ENCODE data around the gene TBC1D19. TPM values are rescaled to one million over a fixed set of nuclear protein-coding genes. Genes with fewer than 3 reads are reported as not detected.
"Not testable (repeated sequence)": the region's sequence is repeated elsewhere in the genome, so short reads cannot be mapped to it uniquely, and the experiment has no call there.

The TBC1D19 gene
- total RNA-seq, 1 experiment from 2014 or later, result 4.0 TPM

DNA sequence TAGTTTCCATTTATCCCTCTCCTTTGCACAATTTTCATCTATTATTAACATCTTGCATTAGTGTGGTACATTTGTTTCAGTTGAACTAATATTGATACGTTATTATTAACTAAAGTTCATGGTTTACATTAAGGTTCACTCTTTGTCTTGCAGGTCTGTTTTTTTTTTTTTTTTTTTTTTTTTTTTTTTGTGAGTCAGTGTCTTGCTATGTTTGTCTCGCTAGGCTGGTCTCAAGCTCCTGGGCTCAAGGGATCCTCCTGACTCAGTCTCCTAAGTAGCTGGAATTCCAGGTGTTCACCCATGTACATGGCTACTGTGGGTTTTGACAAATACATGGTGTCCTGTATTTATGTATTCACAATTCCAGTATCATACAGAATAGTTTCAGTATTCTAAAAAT lies 6.8 kb downstream of the TBC1D19 start:
- DNase-seq (peak; percentile 59), ATAC-seq (no peak)
- ChIA-PET POLR2A (ENCODE audit: unreplicated experiment) (no interaction called here), CTCF (no interaction called here)
- H3K4me3 ChIP-seq (ENCODE audit: low read length), result no peak overlapping the region
- H3K9ac ChIP-seq (ENCODE audit: low read length), result no peak overlapping the region
- H3K4me2 ChIP-seq (ENCODE audit: low read length), result no peak overlapping the region
- TF ChIP-seq EZH2phosphoT487 (IDR thresholded peaks at IDR 0.05; ENCODE audit: borderline replicate concordance, low read length) (no peak), EZH2 (IDR thresholded peaks at IDR 0.05; ENCODE audit: low read length, unreplicated experiment) (no peak)
- TF ChIP-seq, protein P1, sequence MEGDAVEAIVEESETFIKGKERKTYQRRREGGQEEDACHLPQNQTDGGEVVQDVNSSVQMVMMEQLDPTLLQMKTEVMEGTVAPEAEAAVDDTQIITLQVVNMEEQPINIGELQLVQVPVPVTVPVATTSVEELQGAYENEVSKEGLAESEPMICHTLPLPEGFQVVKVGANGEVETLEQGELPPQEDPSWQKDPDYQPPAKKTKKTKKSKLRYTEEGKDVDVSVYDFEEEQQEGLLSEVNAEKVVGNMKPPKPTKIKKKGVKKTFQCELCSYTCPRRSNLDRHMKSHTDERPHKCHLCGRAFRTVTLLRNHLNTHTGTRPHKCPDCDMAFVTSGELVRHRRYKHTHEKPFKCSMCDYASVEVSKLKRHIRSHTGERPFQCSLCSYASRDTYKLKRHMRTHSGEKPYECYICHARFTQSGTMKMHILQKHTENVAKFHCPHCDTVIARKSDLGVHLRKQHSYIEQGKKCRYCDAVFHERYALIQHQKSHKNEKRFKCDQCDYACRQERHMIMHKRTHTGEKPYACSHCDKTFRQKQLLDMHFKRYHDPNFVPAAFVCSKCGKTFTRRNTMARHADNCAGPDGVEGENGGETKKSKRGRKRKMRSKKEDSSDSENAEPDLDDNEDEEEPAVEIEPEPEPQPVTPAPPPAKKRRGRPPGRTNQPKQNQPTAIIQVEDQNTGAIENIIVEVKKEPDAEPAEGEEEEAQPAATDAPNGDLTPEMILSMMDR (conservative IDR thresholded peaks at IDR 0.05; ENCODE audit: low read depth, low read length), result no peak
- H3K36me3 ChIP-seq (ENCODE audit: low read depth, low read length), result no peaks in the 10 kb centered on the region
- no TSS peak for BruUV-seq (replicated peaks)
- 0 out of 2 replicates have a peak, but pooled peaks cover 8% of the 10 kb centered on the region for H3K4me1 ChIP-seq (ENCODE audit: insufficient read depth, low read length)
- H3K79me2 ChIP-seq (ENCODE audit: low read length), result peaks cover 25% of the 10 kb centered on the region
- no peak overlapping the region for H3K27ac ChIP-seq (ENCODE audit: low read length)
- H4K20me1 ChIP-seq (ENCODE audit: low read length), result no peaks in the 10 kb centered on the region
- no peaks in the 10 kb centered on the region for H3K9me2 ChIP-seq (replicated peaks; ENCODE audit: low read length)
- no peaks in the 10 kb centered on the region for H3F3A ChIP-seq (ENCODE audit: low read length, unreplicated experiment)
- intact Hi-C loops (cut with micrococcal nuclease), result no loop called here
- no peak overlapping the region for H2AFZ ChIP-seq (ENCODE audit: low read length)
- H3K9me3 ChIP-seq (ENCODE audit: low read length), result no peaks in the 10 kb centered on the region
- no peaks in the 10 kb centered on the region for H3K27me3 ChIP-seq (ENCODE audit: low read length)

DNA sequence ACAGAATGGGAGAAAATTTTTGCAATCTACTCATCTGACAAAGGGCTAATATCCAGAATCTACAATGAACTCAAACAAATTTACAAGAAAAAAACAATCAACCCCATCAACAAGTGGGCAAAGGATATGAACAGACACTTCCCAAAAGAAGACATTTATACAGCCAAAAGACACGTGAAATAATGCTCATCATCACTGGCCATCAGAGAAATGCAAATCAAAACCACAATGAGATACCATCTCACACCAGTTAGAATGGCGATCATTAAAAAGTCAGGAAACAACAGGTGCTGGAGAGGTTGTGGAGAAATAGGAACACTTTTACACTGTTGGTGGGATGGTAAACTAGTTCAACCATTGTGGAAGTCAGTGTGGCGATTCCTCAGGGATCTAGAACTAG lies 9.7 kb downstream of the TBC1D19 start:
- H4K20me1 ChIP-seq (ENCODE audit: low read length); H3K27me3 ChIP-seq (ENCODE audit: low read length); H2AFZ ChIP-seq (ENCODE audit: low read length); H3K79me2 ChIP-seq (ENCODE audit: low read length); H3K4me3 ChIP-seq (ENCODE audit: low read length); BruUV-seq (replicated peaks); H3K36me3 ChIP-seq (ENCODE audit: low read depth, low read length); CTCF ChIA-PET; H3F3A ChIP-seq (ENCODE audit: low read length, unreplicated experiment); H3K9me3 ChIP-seq (ENCODE audit: low read length); POLR2A ChIA-PET (ENCODE audit: unreplicated experiment); H3K4me2 ChIP-seq (ENCODE audit: low read length); DNase-seq; ATAC-seq; H3K9ac ChIP-seq (ENCODE audit: low read length); H3K27ac ChIP-seq (ENCODE audit: low read length); intact Hi-C loops (cut with micrococcal nuclease); H3K9me2 ChIP-seq (replicated peaks; ENCODE audit: low read length): not testable (repeated sequence)
- H3K4me1 ChIP-seq (ENCODE audit: insufficient read depth, low read length), result 0 out of 2 replicates have a peak, but pooled peaks cover 12% of the 10 kb centered on the region

DNA sequence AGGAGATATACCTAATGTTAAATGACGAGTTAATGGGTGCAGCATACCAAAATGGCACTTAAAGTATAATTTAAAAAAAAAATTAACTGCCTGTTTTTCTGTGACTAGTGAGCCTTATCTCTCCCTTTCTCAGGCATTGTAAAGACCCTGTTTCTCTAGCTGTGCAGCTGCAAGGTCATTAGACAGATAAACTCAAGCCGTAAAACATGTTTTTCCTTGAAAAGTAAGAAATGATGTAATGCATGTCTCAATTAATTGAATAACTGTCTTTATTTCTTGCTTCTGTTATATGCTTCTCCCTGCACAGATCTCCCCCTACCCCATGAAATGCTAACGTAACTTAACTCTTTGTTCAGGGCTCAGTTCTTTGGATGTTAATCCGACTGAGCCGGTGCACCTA lies 10.5 kb downstream of the TBC1D19 start:
- Histone ChIP-seq H3K9me3 (ENCODE audit: low read length) (no peaks in the 10 kb centered on the region), H3K36me3 (ENCODE audit: low read depth, low read length) (no peaks in the 10 kb centered on the region), H3K4me1 (ENCODE audit: insufficient read depth, low read length) (0 out of 2 replicates have a peak, but pooled peaks cover 12% of the 10 kb centered on the region), H3K9ac (ENCODE audit: low read length) (no peak overlapping the region), H3K27me3 (ENCODE audit: low read length) (no peaks in the 10 kb centered on the region), H3K4me3 (ENCODE audit: low read length) (no peak overlapping the region), H3K9me2 (replicated peaks; ENCODE audit: low read length) (no peaks in the 10 kb centered on the region), H3F3A (ENCODE audit: low read length, unreplicated experiment) (no peaks in the 10 kb centered on the region), H3K27ac (ENCODE audit: low read length) (no peak overlapping the region), H4K20me1 (ENCODE audit: low read length) (no peaks in the 10 kb centered on the region), H3K79me2 (ENCODE audit: low read length) (0 out of 2 replicates have a peak, but pooled peaks cover 7% of the 10 kb centered on the region), H2AFZ (ENCODE audit: low read length) (no peak overlapping the region), H3K4me2 (ENCODE audit: low read length) (no peak overlapping the region)
- DNase-seq, result no peak
- no peak for TF ChIP-seq EZH2 (IDR thresholded peaks at IDR 0.05; ENCODE audit: low read length, unreplicated experiment)
- no peak for TF ChIP-seq EZH2phosphoT487 (IDR thresholded peaks at IDR 0.05; ENCODE audit: borderline replicate concordance, low read length)
- TF ChIP-seq, protein P1 (conservative IDR thresholded peaks at IDR 0.05; ENCODE audit: low read depth, low read length), result no peak
- ChIA-PET CTCF (no interaction called here), POLR2A (ENCODE audit: unreplicated experiment) (no interaction called here)
- intact Hi-C loops (cut with micrococcal nuclease), result no loop called here
- no TSS peak for BruUV-seq (replicated peaks)
- ATAC-seq, result no peak

All from PC-3 (cell line).